ENCODE measurements around the gene RPS16. TPM values are rescaled to one million over a fixed set of nuclear protein-coding genes. Genes with fewer than 3 reads are reported as not detected.
A peak's percentile ranks its signal among the peaks of the same experiment; 100 is the strongest.

The RPS16 gene
- total and polyA plus RNA-seq, 9 of the 15 experiments (the other 6 are each of a cell fraction or from before 2014, with no cell fraction given) = 82.6 to 3,671 (median 2,204) TPM

DNA sequence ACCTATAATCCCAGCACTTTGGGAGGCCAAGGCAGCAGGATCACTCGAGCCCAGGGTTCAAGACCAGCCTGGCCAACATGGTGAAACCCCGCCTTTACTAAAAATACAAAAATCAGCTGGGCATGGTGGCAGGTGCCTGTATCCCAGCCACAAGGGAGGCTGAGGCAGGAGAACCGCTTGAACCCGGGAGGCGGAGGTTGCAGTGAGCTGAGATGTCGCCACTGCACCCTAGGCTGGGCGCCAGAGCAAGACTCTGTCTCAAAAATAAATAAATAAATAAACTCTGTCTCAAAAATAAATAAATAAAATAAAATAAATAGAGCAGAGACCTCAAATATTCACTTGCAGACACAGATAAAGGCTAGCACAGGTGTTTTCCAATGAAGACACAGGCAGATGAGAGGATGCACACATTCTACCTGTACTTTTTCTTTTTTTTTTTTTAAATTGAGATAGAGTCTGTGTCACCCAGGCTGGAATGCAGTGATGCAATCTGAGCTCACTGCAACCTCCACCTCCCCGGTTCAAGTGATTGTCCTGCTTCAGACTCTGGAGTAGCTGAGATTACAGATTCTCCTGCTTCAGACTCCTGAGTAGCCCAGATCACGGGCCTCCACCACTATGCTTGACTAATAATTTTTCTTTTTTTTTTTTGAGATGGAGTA, 2.7 kb upstream of the RPS16 start (continued):
- TF ChIP-seq, protein P1, sequence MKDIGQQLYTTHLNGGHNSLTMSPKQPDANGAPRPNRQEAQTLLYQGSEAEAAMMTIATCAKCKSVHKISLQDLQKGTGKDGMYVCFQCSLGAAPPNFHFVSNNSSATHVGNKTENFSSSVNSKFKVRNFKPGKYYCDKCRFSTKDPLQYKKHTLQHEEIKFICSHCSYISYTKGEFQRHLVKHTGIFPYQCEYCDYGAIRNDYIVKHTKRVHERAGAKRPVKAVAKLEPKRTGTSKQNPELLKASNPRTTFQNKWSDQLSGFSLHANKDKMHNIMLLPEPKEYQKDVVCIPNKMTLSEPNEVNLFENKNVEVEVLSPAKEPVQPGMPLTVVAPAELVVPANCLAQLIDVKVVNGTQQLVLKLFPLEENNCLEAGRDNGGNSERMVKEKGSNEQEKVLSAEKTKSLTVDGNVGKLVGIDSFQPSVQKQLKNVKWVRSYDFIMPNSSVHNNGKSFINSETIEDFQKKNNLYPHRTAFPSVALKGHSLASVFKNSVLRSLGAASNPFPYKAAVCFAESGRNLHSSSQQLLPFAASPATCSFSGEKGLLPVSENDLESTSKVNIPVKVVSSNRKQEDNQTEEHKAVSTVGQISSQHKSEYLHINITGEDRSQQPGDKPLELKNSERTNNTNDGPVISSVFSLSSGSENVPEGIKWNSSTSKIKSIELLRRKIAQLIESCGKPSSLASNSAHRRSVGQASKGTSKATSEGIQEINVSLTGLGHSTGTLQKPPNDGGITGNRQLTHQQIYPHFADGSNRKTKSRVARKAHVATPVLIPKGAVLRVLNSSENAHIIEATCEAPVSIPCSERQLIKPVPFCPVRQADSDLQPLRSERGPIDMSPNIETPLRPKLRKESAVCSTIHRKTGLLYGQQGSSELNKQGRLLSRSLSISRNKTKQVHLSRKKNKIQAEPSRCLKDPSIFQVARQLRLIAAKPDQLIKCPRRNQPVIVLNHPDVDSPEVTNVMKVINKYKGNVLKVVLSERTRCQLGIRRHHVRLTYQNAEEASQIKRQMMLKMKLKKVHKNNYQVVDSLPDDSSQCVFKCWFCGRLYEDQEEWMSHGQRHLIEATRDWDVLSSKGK (CRISPR knock-in tag; IDR thresholded peaks at IDR 0.05) = no peak
- no peak for TF ChIP-seq SP2 (IDR thresholded peaks at IDR 0.05; ENCODE audit: extremely low read depth, low read depth, low read length, poor library complexity, severe bottlenecking)
- no peak for TF ChIP-seq CBX3 (IDR thresholded peaks at IDR 0.05; ENCODE audit: borderline replicate concordance in 1 of 2, low read length in 2 of 2)
- TF ChIP-seq HNRNPL (IDR thresholded peaks at IDR 0.05; ENCODE audit: low read depth, low read length) = no peak
- TF ChIP-seq, protein P2, sequence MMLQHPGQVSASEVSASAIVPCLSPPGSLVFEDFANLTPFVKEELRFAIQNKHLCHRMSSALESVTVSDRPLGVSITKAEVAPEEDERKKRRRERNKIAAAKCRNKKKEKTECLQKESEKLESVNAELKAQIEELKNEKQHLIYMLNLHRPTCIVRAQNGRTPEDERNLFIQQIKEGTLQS (IDR thresholded peaks at IDR 0.05) = peak; percentile 84
- TF ChIP-seq, protein P2 (CRISPR knock-in tag; conservative IDR thresholded peaks at IDR 0.05) = no peak
- peak; percentile 74 to 77 for TF ChIP-seq KDM1A (IDR thresholded peaks at IDR 0.05)
- peak; percentile 52; the same call in 1 of the 2 replicates for TF ChIP-seq CEBPB (tag; IDR thresholded peaks at IDR 0.05)
- no peak for TF ChIP-seq TAF7 (tag; IDR thresholded peaks at IDR 0.05)
- TF ChIP-seq, protein P3, sequence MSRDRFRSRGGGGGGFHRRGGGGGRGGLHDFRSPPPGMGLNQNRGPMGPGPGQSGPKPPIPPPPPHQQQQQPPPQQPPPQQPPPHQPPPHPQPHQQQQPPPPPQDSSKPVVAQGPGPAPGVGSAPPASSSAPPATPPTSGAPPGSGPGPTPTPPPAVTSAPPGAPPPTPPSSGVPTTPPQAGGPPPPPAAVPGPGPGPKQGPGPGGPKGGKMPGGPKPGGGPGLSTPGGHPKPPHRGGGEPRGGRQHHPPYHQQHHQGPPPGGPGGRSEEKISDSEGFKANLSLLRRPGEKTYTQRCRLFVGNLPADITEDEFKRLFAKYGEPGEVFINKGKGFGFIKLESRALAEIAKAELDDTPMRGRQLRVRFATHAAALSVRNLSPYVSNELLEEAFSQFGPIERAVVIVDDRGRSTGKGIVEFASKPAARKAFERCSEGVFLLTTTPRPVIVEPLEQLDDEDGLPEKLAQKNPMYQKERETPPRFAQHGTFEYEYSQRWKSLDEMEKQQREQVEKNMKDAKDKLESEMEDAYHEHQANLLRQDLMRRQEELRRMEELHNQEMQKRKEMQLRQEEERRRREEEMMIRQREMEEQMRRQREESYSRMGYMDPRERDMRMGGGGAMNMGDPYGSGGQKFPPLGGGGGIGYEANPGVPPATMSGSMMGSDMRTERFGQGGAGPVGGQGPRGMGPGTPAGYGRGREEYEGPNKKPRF (IDR thresholded peaks at IDR 0.05; ENCODE audit: low read depth, low read length) = no peak
- TF ChIP-seq ZNF75A (CRISPR knock-in tag; IDR thresholded peaks at IDR 0.05) = no peak
- TF ChIP-seq, protein P4, sequence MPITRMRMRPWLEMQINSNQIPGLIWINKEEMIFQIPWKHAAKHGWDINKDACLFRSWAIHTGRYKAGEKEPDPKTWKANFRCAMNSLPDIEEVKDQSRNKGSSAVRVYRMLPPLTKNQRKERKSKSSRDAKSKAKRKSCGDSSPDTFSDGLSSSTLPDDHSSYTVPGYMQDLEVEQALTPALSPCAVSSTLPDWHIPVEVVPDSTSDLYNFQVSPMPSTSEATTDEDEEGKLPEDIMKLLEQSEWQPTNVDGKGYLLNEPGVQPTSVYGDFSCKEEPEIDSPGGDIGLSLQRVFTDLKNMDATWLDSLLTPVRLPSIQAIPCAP (CRISPR knock-in tag; IDR thresholded peaks at IDR 0.05; ENCODE audit: borderline replicate concordance) = no peak
- TF ChIP-seq HDAC6 (IDR thresholded peaks at IDR 0.05; ENCODE audit: low read depth, low read length) = no peak
- TF ChIP-seq CCNT2 (IDR thresholded peaks at IDR 0.05; ENCODE audit: borderline replicate concordance, extremely low read depth, insufficient read length, low read depth, low read length) = no peak
- TF ChIP-seq GATAD2A (IDR thresholded peaks at IDR 0.05) = no peak
- no peak for TF ChIP-seq CREB1 (IDR thresholded peaks at IDR 0.05)
- TF ChIP-seq CREB1 (CRISPR knock-in tag; IDR thresholded peaks at IDR 0.05) = no peak
- no peak for TF ChIP-seq SOX6 (IDR thresholded peaks at IDR 0.05)
- TF ChIP-seq ZNF3 (CRISPR knock-in tag; IDR thresholded peaks at IDR 0.05) = no peak
- TF ChIP-seq BACH1 (tag; IDR thresholded peaks at IDR 0.05) = no peak
- TF ChIP-seq, protein P5, sequence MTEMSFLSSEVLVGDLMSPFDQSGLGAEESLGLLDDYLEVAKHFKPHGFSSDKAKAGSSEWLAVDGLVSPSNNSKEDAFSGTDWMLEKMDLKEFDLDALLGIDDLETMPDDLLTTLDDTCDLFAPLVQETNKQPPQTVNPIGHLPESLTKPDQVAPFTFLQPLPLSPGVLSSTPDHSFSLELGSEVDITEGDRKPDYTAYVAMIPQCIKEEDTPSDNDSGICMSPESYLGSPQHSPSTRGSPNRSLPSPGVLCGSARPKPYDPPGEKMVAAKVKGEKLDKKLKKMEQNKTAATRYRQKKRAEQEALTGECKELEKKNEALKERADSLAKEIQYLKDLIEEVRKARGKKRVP (CRISPR knock-in tag; IDR thresholded peaks at IDR 0.05) = no peak

Data from K562 (cell line).